ENCODE results near the gene FBXW5. TPM values are rescaled to one million over a fixed set of nuclear protein-coding genes. Genes with fewer than 3 reads are reported as not detected.
A peak's percentile ranks its signal among the peaks of the same experiment; 100 is the strongest.

The FBXW5 gene
- total RNA-seq, 1 donor = 157 TPM

- no peak for TF ChIP-seq CTCF (IDR thresholded peaks at IDR 0.05; ENCODE audit: extremely low read depth, low read depth, low read length)
- no peaks in the 10 kb centered on the region for H3K9me3 ChIP-seq (ENCODE audit: low read depth, low read length)
Measured at GRCh38 chr9:136978865-136979544, 34.5 kb upstream of the FBXW5 start.

GRCh38 chr9:136978073-136978864, 33.7 kb upstream of the FBXW5 start:
- no peaks in the 10 kb centered on the region for H3K36me3 ChIP-seq (ENCODE audit: insufficient read depth, low read length)
- H3K4me1 ChIP-seq (ENCODE audit: insufficient read depth, low read length) = peaks cover 5% of the 10 kb centered on the region
- H2AFZ ChIP-seq (ENCODE audit: low read length) = peak overlapping the region; percentile 74
- DNase-seq (ENCODE audit: insufficient read length, low spot score, missing footprints) = peak; percentile 99
- no peaks in the 10 kb centered on the region for H3K27me3 ChIP-seq (ENCODE audit: insufficient read depth, low read length)
- H3K27ac ChIP-seq (ENCODE audit: low read depth, low read length) = no peak overlapping the region
- H3K4me3 ChIP-seq (ENCODE audit: insufficient read depth, low read length) = peak overlapping the region; percentile 68
- H3K9me3 ChIP-seq (ENCODE audit: low read depth, low read length) = no peaks in the 10 kb centered on the region
- H3K79me2 ChIP-seq (ENCODE audit: insufficient read depth, low read length) = no peaks in the 10 kb centered on the region
- no peaks in the 10 kb centered on the region for H4K20me1 ChIP-seq (ENCODE audit: insufficient read depth, low read length)
- TF ChIP-seq CTCF (IDR thresholded peaks at IDR 0.05; ENCODE audit: extremely low read depth, low read depth, low read length) = no peak
- peak overlapping the region; percentile 76 for H3K4me2 ChIP-seq (ENCODE audit: insufficient read depth, low read length)

More at GRCh38 chr9:136978865-136979544, 34.5 kb upstream of the FBXW5 start:
- no peak for DNase-seq (ENCODE audit: insufficient read length, low spot score, missing footprints)
- Histone ChIP-seq H3K27me3 (ENCODE audit: insufficient read depth, low read length) (peaks cover 2% of the 10 kb centered on the region), H4K20me1 (ENCODE audit: insufficient read depth, low read length) (no peaks in the 10 kb centered on the region), H3K36me3 (ENCODE audit: insufficient read depth, low read length) (no peaks in the 10 kb centered on the region), H3K27ac (ENCODE audit: low read depth, low read length) (no peak overlapping the region), H3K4me1 (ENCODE audit: insufficient read depth, low read length) (peaks cover 5% of the 10 kb centered on the region), H2AFZ (ENCODE audit: low read length) (no peak overlapping the region), H3K4me2 (ENCODE audit: insufficient read depth, low read length) (no peak overlapping the region), H3K79me2 (ENCODE audit: insufficient read depth, low read length) (no peaks in the 10 kb centered on the region), H3K4me3 (ENCODE audit: insufficient read depth, low read length) (no peak overlapping the region)

- no peak for DNase-seq (ENCODE audit: insufficient read length, low spot score, missing footprints)
- TF ChIP-seq CTCF (IDR thresholded peaks at IDR 0.05; ENCODE audit: extremely low read depth, low read depth, low read length) = no peak
- Histone ChIP-seq H3K27ac (ENCODE audit: low read depth, low read length) (no peak overlapping the region), H3K79me2 (ENCODE audit: insufficient read depth, low read length) (no peaks in the 10 kb centered on the region), H3K27me3 (ENCODE audit: insufficient read depth, low read length) (no peaks in the 10 kb centered on the region), H3K4me2 (ENCODE audit: insufficient read depth, low read length) (peak overlapping the region; percentile 76), H3K4me1 (ENCODE audit: insufficient read depth, low read length) (peaks cover 5% of the 10 kb centered on the region), H3K9me3 (ENCODE audit: low read depth, low read length) (no peaks in the 10 kb centered on the region), H3K4me3 (ENCODE audit: insufficient read depth, low read length) (peak overlapping the region; percentile 68), H4K20me1 (ENCODE audit: insufficient read depth, low read length) (no peaks in the 10 kb centered on the region), H2AFZ (ENCODE audit: low read length) (peak overlapping the region; percentile 74), H3K36me3 (ENCODE audit: insufficient read depth, low read length) (no peaks in the 10 kb centered on the region)
Measured at GRCh38 chr9:136977649-136978072, 33.1 kb upstream of the FBXW5 start.

- no peaks in the 10 kb centered on the region for H3K36me3 ChIP-seq (ENCODE audit: insufficient read depth, low read length)
- no peak for DNase-seq (ENCODE audit: insufficient read length, low spot score, missing footprints)
- TF ChIP-seq CTCF (IDR thresholded peaks at IDR 0.05; ENCODE audit: extremely low read depth, low read depth, low read length) = no peak
- H2AFZ ChIP-seq (ENCODE audit: low read length) = peak within 1 kb of the TSS; percentile 74
- H3K79me2 ChIP-seq (ENCODE audit: insufficient read depth, low read length) = no peaks in the 10 kb centered on the region
- H3K27ac ChIP-seq (ENCODE audit: low read depth, low read length) = no peak within 1 kb of the TSS
- H3K4me3 ChIP-seq (ENCODE audit: insufficient read depth, low read length) = peak within 1 kb of the TSS; percentile 68
- H3K9me3 ChIP-seq (ENCODE audit: low read depth, low read length) = no peaks in the 10 kb centered on the region
- peaks cover 5% of the 10 kb centered on the region for H3K4me1 ChIP-seq (ENCODE audit: insufficient read depth, low read length)
- H3K27me3 ChIP-seq (ENCODE audit: insufficient read depth, low read length) = no peaks in the 10 kb centered on the region
- no peaks in the 10 kb centered on the region for H4K20me1 ChIP-seq (ENCODE audit: insufficient read depth, low read length)
- peak within 1 kb of the TSS; percentile 76 for H3K4me2 ChIP-seq (ENCODE audit: insufficient read depth, low read length)
Measured at GRCh38 chr9:136977223-136977622, 32.7 kb upstream of the FBXW5 start, which contains the start of gene PTGDS. PTGDS (plus strand) TSS chr9:136977504; CDS start chr9:136977579, 75 bp downstream.

Measured in osteoblast (primary cell).